IMR-90 (cell line): ENCODE results near the gene WLS. TPM values are rescaled to one million over a fixed set of nuclear protein-coding genes. Genes with fewer than 3 reads are reported as not detected.

ENCODE experiments used
- ATAC-seq: fragments of 200-7000 bp; cut with Tn5 transposase; 2 replicates; pipeline ENCODE4 v1.9.1; 2020; ENCODE audit warnings: low read depth, mild to moderate bottlenecking, moderate library complexity
- BruUV-seq: library from RNA; stranded (reverse); fragments of 400-500 nt; replicated peaks from 2 replicates; lab custom pipeline; 2021; lab: Mats Ljungman, UMichigan
- CTCF ChIA-PET: fragments of 300-600 bp; formaldehyde crosslinking; extraction: SDS; loops from one replicate; lab custom pipeline; 2021; ENCODE audit warnings: antibody characterized with exemption; lab: Yijun Ruan, JAX
- POLR2A ChIA-PET: fragments of 300-600 bp; sonication (Branson Sonifier 250); formaldehyde crosslinking; loops from one replicate; lab custom pipeline; 2022; ENCODE audit warnings: antibody characterized with exemption; ENCODE audit not compliant: unreplicated experiment; lab: Charles Lee
- DNase-seq: peaks from one replicate; pipeline ENCODE4 v3.0.0; 2013
- H2AFZ ChIP-seq: replicated peaks from 2 replicates; pipeline ENCODE3; 2013; ENCODE audit warnings: low read length, mild to moderate bottlenecking; ENCODE audit not compliant: poor library complexity
- H2AK5ac ChIP-seq: 2 replicates; pipeline ENCODE4 v1.6.1; 2013; ENCODE audit warnings: low read depth, low read length, inconsistent platforms
- H2AK9ac ChIP-seq: replicated peaks from 2 replicates; pipeline ENCODE3; 2013; ENCODE audit warnings: mild to moderate bottlenecking, low read depth, low read length, moderate library complexity; ENCODE audit not compliant: poor library complexity
- H2BK120ac ChIP-seq: 2 replicates; pipeline ENCODE4 v1.6.1; 2013; ENCODE audit warnings: low read depth, low read length, inconsistent platforms
- H2BK15ac ChIP-seq: 3 replicates; pipeline ENCODE4 v1.6.1; 2013; ENCODE audit warnings: low read depth, low read length, inconsistent platforms
- H2BK20ac ChIP-seq: 2 replicates; pipeline ENCODE4 v1.6.1; 2013; ENCODE audit warnings: low read depth, mild to moderate bottlenecking, inconsistent platforms, low read length, moderate library complexity
- H2BK5ac ChIP-seq: 2 replicates; pipeline ENCODE4 v1.6.1; 2013; ENCODE audit warnings: mild to moderate bottlenecking, low read depth, low read length, inconsistent platforms; ENCODE audit not compliant: poor library complexity, severe bottlenecking
- H3K14ac ChIP-seq: replicated peaks from 2 replicates; pipeline ENCODE4 v1.6.1; 2013; ENCODE audit warnings: low read depth, low read length, inconsistent platforms
- H3K18ac ChIP-seq: 2 replicates; pipeline ENCODE4 v1.6.1; 2013; ENCODE audit warnings: low read depth, low read length, control low read depth
- H3K23ac ChIP-seq: 2 replicates; pipeline ENCODE4 v1.6.1; 2013; ENCODE audit warnings: low read depth, low read length, inconsistent platforms
- H3K27ac ChIP-seq: 2 replicates; pipeline ENCODE4 v1.5.1; 2013; ENCODE audit warnings: mild to moderate bottlenecking, control low read depth, low read length; ENCODE audit not compliant: insufficient read depth
- H3K27me3 ChIP-seq: 2 replicates; pipeline ENCODE4 v1.6.1; 2013; ENCODE audit warnings: low read length; ENCODE audit not compliant: control insufficient read depth, insufficient read depth
- H3K36me3 ChIP-seq: 2 replicates; pipeline ENCODE4 v1.6.1; 2013; ENCODE audit warnings: low read length, mixed read lengths; ENCODE audit not compliant: control insufficient read depth, insufficient read depth
- H3K4ac ChIP-seq: 2 replicates; pipeline ENCODE4 v1.6.1; 2013; ENCODE audit warnings: low read depth, low read length, inconsistent platforms
- H3K4me1 ChIP-seq: 2 replicates; pipeline ENCODE4 v1.6.1; 2013; ENCODE audit warnings: low read length, mixed read lengths; ENCODE audit not compliant: control insufficient read depth, insufficient read depth
- H3K4me2 ChIP-seq: 2 replicates; pipeline ENCODE4 v1.6.1; 2013; ENCODE audit warnings: low read depth, mild to moderate bottlenecking, control low read depth, low read length, moderate library complexity
- H3K4me3 ChIP-seq: 2 replicates; pipeline ENCODE4 v1.5.1; 2013; ENCODE audit warnings: low read depth, mild to moderate bottlenecking, control low read depth, low read length, moderate library complexity; ENCODE audit not compliant: insufficient read depth
- H3K56ac ChIP-seq: 2 replicates; pipeline ENCODE4 v1.6.1; 2013; ENCODE audit warnings: low read length, inconsistent platforms; ENCODE audit not compliant: insufficient read depth; ENCODE audit errors: extremely low read depth
- H3K79me1 ChIP-seq, 2 experiments: 2 replicates each; pipeline ENCODE4 v1.6.1; 2013; ENCODE audit warnings: low read length in 2 of 2, inconsistent platforms in 1 of 2, low read depth in 1 of 2
- H3K9ac ChIP-seq: 2 replicates; pipeline ENCODE4 v1.6.1; 2013; ENCODE audit warnings: low read depth, low read length, control low read depth
- H3K9me1 ChIP-seq: 2 replicates; pipeline ENCODE4 v1.6.1; 2013; ENCODE audit warnings: low read length, inconsistent platforms; ENCODE audit not compliant: insufficient read depth
- H3K9me3 ChIP-seq: 2 replicates; pipeline ENCODE4 v1.6.1; 2013; ENCODE audit warnings: low read length; ENCODE audit not compliant: control insufficient read depth, insufficient read depth
- H4K20me1 ChIP-seq: 2 replicates; pipeline ENCODE4 v1.6.1; 2013; ENCODE audit warnings: low read length, inconsistent platforms; ENCODE audit not compliant: insufficient read depth
- H4K5ac ChIP-seq: 2 replicates; pipeline ENCODE4 v1.6.1; 2013; ENCODE audit warnings: mild to moderate bottlenecking, low read depth, low read length, control low read depth
- H4K8ac ChIP-seq, 2 experiments: 2 replicates each; pipeline ENCODE4 v1.6.1; 2013; ENCODE audit warnings: low read depth in 2 of 2, low read length in 2 of 2, control low read depth in 1 of 2, inconsistent platforms in 1 of 2
- H4K91ac ChIP-seq: 2 replicates; pipeline ENCODE4 v1.6.1; 2013; ENCODE audit warnings: low read depth, low read length, inconsistent platforms; ENCODE audit not compliant: insufficient read depth
- BHLHE40 ChIP-seq: fragments of 150-350 bp; IDR thresholded peaks from 2 replicates; pipeline ENCODE4 v1.6.1; 2016; ENCODE audit warnings: mild to moderate bottlenecking, low read depth, low read length
- CEBPB ChIP-seq: IDR thresholded peaks from 2 replicates; pipeline ENCODE4 v1.6.1; 2012; ENCODE audit warnings: low read depth, low read length, improper control_type of control experiment
- CHD1 ChIP-seq: IDR thresholded peaks from 2 replicates; pipeline ENCODE4 v1.6.1; 2012; ENCODE audit warnings: low read depth, low read length, improper control_type of control experiment
- CTCF ChIP-seq: conservative IDR thresholded peaks from 2 replicates; pipeline ENCODE4 v1.5.1; 2012; ENCODE audit warnings: mild to moderate bottlenecking, low read depth, low read length, improper control_type of control experiment
- ELK1 ChIP-seq: fragments of 150-350 bp; IDR thresholded peaks from 2 replicates; pipeline ENCODE4 v1.6.1; 2016; ENCODE audit warnings: low read depth, mild to moderate bottlenecking, low read length, moderate library complexity, borderline replicate concordance
- FOS ChIP-seq: fragments of 150-350 bp; IDR thresholded peaks from 2 replicates; pipeline ENCODE4 v1.6.1; 2016; ENCODE audit warnings: low read depth, low read length
- MAFK ChIP-seq: IDR thresholded peaks from 2 replicates; pipeline ENCODE4 v1.6.1; 2012; ENCODE audit warnings: low read depth, low read length, improper control_type of control experiment
- MAZ ChIP-seq: IDR thresholded peaks from 2 replicates; pipeline ENCODE4 v1.6.1; 2012; ENCODE audit warnings: low read depth, mild to moderate bottlenecking, low read length, improper control_type of control experiment, moderate library complexity, borderline replicate concordance
- MXI1 ChIP-seq: IDR thresholded peaks from 2 replicates; pipeline ENCODE4 v1.6.1; 2012; ENCODE audit warnings: low read depth, mild to moderate bottlenecking, low read length, moderate library complexity, borderline replicate concordance
- NFE2L2 ChIP-seq: fragments of 150-350 bp; IDR thresholded peaks from 2 replicates; pipeline ENCODE4 v1.6.1; 2016; ENCODE audit warnings: low read depth, mild to moderate bottlenecking, low read length
- POLR2A ChIP-seq: IDR thresholded peaks from 2 replicates; pipeline ENCODE4 v1.6.1; 2012; ENCODE audit warnings: mild to moderate bottlenecking, low read depth, low read length
- RAD21 ChIP-seq: IDR thresholded peaks from 2 replicates; pipeline ENCODE4 v1.6.1; 2012; ENCODE audit warnings: low read length, improper control_type of control experiment
- RCOR1 ChIP-seq: IDR thresholded peaks from 2 replicates; pipeline ENCODE4 v1.6.1; 2012; ENCODE audit warnings: mild to moderate bottlenecking, low read length, improper control_type of control experiment; ENCODE audit not compliant: insufficient replicate concordance
- SMC3 ChIP-seq: fragments of 150-350 bp; IDR thresholded peaks from 2 replicates; pipeline ENCODE4 v1.6.1; 2016; ENCODE audit warnings: low read depth, mild to moderate bottlenecking, antibody characterized with exemption, low read length, moderate library complexity
- WGBS, 2 experiments: methylation state at CpG; one replicate each; pipeline versions ENCODE4 v1.1.5 to v1.1.7; 2013; ENCODE audit warnings: missing lambda C conversion rate in 2 of 2; ENCODE audit not compliant: insufficient read length in 1 of 2; ENCODE audit errors: extremely low coverage in 2 of 2; 5-methylcytosine and 5-hydroxymethylcytosine counted together
- dilution Hi-C: fragments of 300-500 bp; cut with HindIII; formaldehyde crosslinking; loops from one replicate; pipeline ENCODE4 v1.14.3; 2018; ENCODE audit warnings: low sequenced_read_pairs; ENCODE audit not compliant: unreplicated experiment
- in situ Hi-C: fragments of 300-500 bp; cut with MboI; formaldehyde crosslinking; loops from 3 replicates; pipeline ENCODE4 v1.14.3; 2019; ENCODE audit warnings: low sequenced_read_pairs, inconsistent platforms, mixed read lengths
- intact Hi-C: fragments of 100-400 bp; cut with micrococcal nuclease; formaldehyde crosslinking; loops from 2 replicates; pipeline ENCODE4 v1.10.0; 2022
- polyA plus RNA-seq, 3 experiments: library from polyadenylated mRNA; depleted of rRNA; stranded (reverse); fragments of >200 nt; gene quantifications; 2 replicates each; pipeline ENCODE4 v1.2.3, GENCODE V29; 2012; ENCODE audit warnings: low replicate concordance in 1 of 3
- total RNA-seq: library from RNA; depleted of rRNA; stranded (reverse); fragments of >200 nt; gene quantifications from 2 replicates; pipeline ENCODE4 v1.2.3, GENCODE V29; 2012

WLS gene
- total and polyA plus RNA-seq, 2 of the 4 experiments (the other 2 are of a cell fraction) = 152 to 157 TPM

GRCh38 chr1:68223687-68224086, 8.6 kb downstream of the WLS start:
- Histone ChIP-seq H3K9me1 (peaks cover 11% of the 10 kb centered on the region), H3K36me3 (peaks cover 2% of the 10 kb centered on the region), H2AK9ac (no peak overlapping the region), H3K9ac (no peak overlapping the region), H3K4me3 (no peak overlapping the region), H2BK15ac (no peak overlapping the region), H4K5ac (no peak overlapping the region), H2BK120ac (no peak overlapping the region), H3K23ac (peak overlapping the region; percentile 29; the same call in 1 of the 2 replicates), H2AK5ac (peak overlapping the region; percentile 8; the same call in 1 of the 2 replicates), H3K14ac (no peak overlapping the region; the same call in 1 of the 2 replicates), H4K91ac (no peak overlapping the region; the same call in 1 of the 2 replicates), H2AFZ (no peak overlapping the region), H3K4ac (no peak overlapping the region), H3K27me3 (no peaks in the 10 kb centered on the region), H3K4me1 (peaks cover 15% of the 10 kb centered on the region), H4K20me1 (peaks cover 34% of the 10 kb centered on the region; the same call in 1 of the 2 replicates), H2BK5ac (no peak overlapping the region), H3K27ac (no peak overlapping the region), H3K56ac (no peak overlapping the region), H4K8ac (no peak overlapping the region), H3K9me3 (no peaks in the 10 kb centered on the region), H3K4me2 (no peak overlapping the region), H2BK20ac (no peak overlapping the region), H3K18ac (no peak overlapping the region), H3K79me1 (peaks cover 32 to 72% of the 10 kb centered on the region in 2 experiments)
- POLR2A ChIA-PET = no interaction called here
- in situ Hi-C loops = no loop called here
- dilution Hi-C loops = no loop called here
- BruUV-seq = no TSS peak
- TF ChIP-seq POLR2A (no peak), SMC3 (no peak), NFE2L2 (no peak), BHLHE40 (no peak), CHD1 (no peak), MAFK (no peak), RCOR1 (no peak), FOS (no peak), ELK1 (no peak), MXI1 (no peak), MAZ (no peak), CTCF (no peak), RAD21 (no peak), CEBPB (no peak)
- no peak for ATAC-seq
- DNase-seq = no peak
- intact Hi-C loops = loop anchor here (2.0 to 5.0 kb wide), 2 partner anchors 45 to 681 kb away; no protein-coding TSS in a partner anchor
- CTCF ChIA-PET = no interaction called here
- WGBS, 2 experiments = no CpG with 5 or more reads among the region's 2 CpGs
